NT2/D1 (cell line): ENCODE measurements around the gene CCL17.

Experiments used
- SUZ12 ChIP-seq: IDR thresholded peaks from 2 replicates; pipeline ENCODE4 v1.6.1; 2011; ENCODE audit not compliant: insufficient read length, insufficient read depth; ENCODE audit errors: extremely low read depth
- YY1 ChIP-seq: IDR thresholded peaks from 2 replicates; pipeline ENCODE4 v1.6.1; 2011; ENCODE audit not compliant: insufficient read length, insufficient read depth

DNA sequence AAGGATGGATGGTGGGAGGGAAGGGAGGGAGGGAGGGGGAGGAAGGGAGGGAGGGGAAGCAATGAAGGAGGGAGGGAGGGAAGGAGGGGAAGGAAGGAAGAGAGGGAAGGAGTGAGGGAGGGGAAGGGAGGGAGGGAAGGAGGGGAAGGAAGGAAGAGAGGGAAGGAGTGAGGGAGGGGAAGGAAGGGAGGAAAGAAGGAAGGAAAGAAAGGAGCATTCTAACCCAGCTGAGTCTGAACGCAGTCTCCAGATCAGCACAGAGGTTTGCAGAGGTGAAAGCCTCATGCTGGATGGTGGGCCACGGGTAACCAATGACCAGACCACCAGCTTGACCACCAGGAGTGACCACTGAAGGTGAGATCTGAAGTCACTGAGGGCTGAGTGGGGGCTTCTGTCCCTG is 18.6 kb downstream of the CCL17 start:
- TF ChIP-seq SUZ12 (no peak), YY1 (no peak)
